UCSD-AML1 (cell line): ENCODE data around the gene MCUB.
"Not testable (repeated sequence)": the region's sequence is repeated elsewhere in the genome, so short reads cannot be mapped to it uniquely, and the experiment has no call there.

Experiments used
- DNase-seq: peaks from one replicate; lab custom pipeline; 2025; ENCODE audit not compliant: unreplicated experiment; lab: John Stamatoyannopoulos, UW

MCUB gene

DNA sequence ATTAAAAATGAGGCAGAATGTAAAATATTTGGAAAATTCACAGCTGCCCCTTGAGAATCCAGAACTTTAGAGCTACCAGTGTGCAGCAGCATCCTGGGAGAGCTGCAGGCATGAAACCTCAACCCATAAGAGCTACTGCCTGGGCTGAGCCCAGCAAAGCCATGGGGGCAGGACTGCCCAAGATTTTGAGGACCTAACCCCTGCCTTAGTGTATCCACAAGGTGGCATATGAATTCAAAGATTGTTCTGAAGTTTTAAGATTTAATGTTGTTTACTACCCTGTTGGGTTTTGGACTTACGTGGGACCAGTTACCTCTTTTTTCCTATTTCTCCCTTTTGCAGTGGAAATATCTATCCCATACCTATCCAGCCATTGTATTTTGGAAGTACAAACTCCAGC is 116.8 kb downstream of the MCUB start:
- no peak for DNase-seq

- not testable (repeated sequence) for DNase-seq
Observed at GRCh38 chr4:109678472-109678871, 118.4 kb downstream of the MCUB start.

- DNase-seq, result not testable (repeated sequence)
Observed at GRCh38 chr4:109678925-109679324, 118.9 kb downstream of the MCUB start.

DNA sequence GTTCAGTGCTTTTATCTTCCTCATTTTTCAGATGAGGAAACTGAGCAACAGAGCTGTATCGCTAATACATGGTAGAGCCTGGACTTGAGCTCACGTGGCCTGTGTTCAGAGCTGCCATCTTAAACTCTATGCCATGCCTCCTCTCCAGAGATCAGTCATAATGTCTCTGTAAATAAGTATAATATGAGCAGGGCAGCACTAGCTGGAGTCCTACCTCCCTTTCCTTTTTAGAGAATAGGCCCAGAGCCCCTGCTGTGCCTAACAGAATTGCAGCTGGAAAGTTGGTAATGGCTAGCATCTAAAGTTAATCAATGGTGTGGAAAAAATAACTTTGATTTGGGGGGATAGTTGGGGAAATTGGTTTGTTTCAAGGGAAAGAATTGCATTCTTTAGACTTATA is 122.8 kb downstream of the MCUB start:
- DNase-seq, result no peak

GRCh38 chr4:109683621-109684253 is 123.7 kb downstream of the MCUB start:
- no peak for DNase-seq

DNA sequence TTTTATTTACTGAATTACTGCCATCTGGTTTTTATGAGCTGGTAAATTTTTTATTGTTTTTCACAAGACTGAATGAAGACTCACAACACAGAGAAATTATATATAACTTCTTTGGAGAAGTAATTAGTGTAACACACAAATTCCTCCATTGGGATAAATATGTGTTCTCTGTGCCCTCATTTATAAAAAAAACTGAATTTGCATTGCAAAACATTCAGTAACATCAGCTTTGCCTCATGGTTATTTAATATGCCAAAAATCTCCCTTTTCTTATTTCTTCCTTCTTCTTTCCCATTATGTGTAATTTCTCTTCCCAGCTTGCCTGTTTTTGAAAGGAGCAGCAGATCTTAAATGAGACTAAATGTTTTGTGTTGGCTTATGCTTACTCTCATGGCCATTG is 124.7 kb downstream of the MCUB start:
- no peak for DNase-seq

DNA sequence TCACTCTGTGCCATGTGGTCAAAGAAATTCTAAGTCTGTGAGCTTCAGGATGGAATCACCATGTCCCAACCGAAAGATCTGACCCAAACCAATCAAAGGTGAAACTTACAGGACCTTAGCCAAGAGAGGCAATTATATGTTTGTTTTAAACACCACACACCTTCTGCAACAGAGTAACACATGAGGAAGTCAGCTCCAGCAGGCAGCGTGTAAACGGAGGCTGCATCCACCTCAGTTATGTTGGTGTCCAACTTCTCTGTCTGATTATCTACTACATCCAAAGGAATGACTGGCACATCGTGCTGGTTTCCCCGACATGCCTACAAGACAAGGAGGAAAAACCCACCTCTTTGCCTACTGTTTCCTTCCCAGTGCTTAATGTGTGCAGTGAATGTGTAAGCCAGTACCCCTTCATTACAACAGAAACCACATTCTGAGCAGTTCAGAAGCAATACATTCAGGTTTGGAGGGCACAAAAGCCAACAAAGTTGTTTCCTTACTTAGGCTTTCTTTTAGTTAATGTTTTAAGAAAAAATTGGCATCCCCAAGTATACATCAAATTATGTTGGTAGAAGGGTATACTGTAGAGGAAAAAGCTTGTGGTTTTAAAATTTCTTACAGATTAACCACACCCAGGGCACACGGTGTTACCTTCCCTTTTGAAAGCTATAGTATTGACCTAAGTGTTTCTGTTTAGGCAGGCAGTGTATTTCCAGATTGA is 130.8 kb downstream of the MCUB start:
- DNase-seq, result no peak

DNA sequence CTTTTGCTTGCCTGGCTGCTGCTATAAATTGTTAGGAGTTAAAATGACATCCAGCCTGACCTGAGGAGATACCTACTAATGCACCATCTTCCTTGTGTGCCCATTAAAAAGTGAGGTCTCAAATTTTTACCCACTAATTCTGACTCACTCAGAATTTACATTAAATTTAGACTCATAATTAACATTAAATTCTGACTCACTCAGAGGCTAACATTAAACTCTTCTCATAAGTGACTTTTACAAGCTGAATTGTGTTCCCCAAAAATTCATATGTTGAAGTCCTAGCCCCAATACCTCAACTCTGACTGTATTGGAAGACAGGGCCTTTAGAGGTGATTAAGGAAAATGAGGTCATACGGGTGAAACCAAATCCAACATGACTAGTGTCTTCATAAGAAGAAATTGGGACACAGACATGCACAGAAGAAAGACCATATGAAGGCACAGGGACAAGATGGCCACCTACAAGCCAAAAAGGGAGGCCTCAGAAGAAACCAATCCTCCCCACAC is 131.4 kb downstream of the MCUB start:
- no peak for DNase-seq

GRCh38 chr4:109698656-109699055 is 138.6 kb downstream of the MCUB start:
- no peak for DNase-seq

DNA sequence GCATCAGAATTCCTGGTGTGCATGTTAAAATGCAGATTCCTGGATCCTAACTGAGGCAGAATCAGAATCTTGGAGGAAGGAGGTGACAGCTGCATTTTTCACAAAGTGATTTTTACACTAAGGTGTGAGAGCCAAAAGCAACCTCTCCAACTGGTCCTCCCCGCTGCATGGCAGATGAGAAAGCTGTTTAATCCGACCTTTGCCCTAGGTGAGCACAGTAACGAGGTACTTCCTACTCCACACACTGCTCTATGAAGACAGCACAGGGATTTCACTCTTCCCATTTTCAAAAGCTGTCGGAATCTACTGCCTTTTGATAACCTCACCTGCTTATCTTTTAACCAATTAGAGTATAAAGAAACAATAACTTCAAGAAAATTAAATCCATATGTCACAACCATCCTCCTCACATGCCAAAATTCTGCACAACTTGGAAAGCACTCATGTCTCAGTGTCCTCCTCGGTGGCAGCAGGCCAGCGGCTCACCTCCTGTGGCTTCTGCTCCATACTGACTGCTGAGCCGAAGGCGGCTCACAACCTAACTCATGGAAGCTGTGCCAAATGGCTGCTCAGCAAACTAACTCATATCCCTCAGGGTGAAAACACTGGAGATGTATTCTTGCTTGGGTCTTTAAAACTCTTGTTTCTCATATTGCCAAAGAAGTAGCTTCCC is 139.6 kb downstream of the MCUB start:
- DNase-seq, result no peak

DNA sequence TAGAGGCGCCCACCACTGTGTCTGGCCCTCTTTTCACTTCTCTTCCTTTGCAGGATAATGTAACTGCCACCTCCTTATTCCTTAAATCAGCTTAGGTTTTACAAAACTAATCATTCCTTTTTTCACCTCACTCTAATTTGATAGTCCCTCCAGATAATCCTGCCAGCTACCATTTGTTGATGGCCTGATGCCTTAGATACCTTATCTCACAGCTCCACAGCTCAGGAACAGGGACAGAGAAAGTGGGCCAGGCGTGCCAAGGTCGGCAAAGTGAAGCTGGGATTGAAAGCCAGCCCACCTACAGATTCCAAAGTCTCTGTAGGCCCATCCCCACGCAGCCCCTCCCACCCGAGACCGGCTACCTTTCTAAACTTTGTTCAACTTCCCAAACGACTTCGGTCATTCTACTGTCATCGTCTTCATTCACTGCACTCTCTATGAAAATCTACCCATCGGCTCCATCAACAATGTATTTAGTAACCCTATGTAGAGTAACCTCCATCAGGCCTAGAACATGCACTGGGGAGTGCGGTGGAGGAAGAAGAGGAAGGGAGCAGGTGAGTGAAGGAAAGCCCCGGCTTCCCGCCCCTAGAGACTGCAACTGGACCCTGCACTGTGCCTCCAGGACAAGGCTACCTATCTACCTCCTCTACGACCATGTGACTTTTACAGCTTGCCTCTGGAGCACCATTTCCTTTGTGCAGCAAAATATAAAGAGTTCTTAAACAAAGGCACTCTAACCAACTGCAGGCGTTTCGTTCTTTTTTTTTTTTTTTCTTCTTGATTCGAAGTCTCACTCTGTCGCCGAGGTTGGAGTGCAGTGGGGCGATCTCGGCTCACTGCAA is 141.7 kb downstream of the MCUB start:
- peak; percentile 14 for DNase-seq

DNA sequence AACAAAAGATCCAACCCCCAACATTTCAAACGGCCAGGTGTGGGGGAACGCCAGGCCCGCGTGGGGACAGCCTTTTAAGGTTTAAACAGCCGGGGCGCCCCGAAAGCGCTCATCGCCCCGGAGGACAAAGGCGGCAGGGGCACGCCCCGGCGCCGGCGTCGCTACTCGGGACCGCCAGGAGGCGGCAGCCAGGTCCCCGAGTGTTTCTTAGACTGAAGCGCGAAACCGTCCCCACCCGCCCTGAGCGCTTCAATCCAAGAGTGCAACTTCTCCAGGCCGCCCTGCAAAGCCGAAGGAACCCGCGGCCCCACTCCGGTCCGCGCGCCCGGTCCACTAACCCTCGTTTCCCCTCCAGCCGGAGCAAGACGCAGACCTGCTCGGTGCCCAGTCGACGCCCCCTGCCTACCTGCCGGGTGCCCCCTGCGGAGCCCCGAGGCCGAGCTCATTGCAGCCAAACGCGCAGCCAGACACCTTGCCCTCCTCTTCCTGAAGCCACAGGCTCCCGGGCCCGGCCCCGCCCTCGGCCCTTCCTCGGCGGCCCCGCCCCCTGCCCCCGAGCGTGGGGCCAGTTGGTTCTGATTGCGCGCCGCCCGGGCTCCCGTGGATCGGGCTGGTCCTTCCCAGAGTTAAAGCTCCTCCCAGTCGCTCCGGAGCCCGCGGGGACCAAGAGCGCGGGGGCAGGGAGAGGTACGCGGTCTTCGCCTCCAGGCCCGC is 143.1 kb downstream of the MCUB start, which contains the start of gene CASP6:
Gene CASP6 (minus strand): TSS at position 496 of the 714 bp plus-strand sequence. CDS start 50 bp downstream, at position 446.
- DNase-seq, result peak; percentile 86

DNA sequence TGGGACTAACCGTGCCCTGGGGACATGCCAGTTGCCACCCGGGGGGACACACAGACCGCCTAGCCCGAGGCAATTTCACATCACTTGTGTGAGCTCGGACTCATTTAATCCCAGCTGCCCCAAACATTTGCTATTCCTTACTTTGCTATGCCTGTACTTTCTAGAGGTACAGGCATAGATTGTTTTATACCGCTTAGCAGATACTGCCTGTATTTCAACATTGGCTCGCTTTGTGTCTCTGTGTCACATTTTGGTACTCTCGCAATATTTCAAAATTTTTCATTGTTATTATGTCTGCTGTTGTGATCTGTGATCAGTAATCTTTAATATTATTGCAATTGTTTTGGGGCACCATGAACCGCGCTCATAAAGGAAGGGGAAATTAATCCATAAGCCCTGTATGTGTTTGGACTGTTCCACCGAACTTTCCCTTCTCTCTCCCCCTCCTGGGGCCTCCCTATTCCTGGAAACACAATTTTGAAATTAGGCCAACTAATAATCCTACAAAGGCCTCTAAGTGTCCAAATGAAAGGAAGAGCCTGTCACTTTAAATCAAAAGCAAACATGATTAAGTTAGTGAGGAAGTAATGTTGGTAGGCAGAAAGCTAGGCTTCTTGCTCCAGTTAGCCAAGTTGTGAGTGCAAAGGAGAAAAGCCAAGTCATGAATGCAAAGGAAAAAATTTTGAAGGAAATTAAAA is 143.8 kb downstream of the MCUB start:
- DNase-seq, result no peak

- DNase-seq, result no peak
Observed at GRCh38 chr4:109708435-109708834, 148.4 kb downstream of the MCUB start.

DNA sequence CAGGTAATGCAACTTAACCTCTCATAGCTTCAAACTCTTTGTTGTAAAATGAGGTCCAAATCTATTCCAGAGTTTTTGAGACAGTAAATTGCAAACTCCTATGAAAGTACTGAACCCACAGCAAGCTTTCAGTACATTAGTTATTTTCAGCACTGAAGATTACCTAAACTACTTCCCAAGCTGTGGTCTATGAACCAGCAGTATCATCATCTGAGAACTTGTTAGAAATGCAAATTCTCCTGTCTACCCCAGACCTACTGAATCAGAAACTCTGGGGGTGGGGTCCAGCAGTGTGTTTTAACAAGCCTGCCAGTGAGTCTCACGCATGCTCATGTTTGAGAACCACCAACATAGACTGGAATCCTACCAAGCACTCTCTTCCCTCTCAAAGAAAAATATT is 148.9 kb downstream of the MCUB start:
- DNase-seq, result no peak

GRCh38 chr4:109713500-109713899 is 153.5 kb downstream of the MCUB start:
- DNase-seq, result no peak

DNA sequence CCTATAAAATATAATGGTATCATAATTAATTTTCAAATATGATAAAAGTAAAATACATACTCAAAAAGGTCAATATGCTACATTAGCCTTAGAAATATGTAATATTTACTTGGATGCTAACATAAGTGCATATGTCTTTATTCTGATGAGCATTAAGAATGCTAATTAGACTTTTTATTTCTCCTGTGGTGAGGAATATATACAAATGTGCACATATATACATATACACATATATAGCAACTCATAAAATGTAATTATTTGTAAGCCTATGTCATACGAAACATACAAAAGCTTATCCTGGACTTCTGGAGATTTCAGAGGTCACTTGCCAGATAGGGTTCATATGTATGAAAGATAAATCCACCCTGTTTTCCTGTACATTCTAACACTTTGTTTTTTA is 158.7 kb downstream of the MCUB start:
- DNase-seq, result no peak

- no peak for DNase-seq
Observed at GRCh38 chr4:109719604-109720003, 159.6 kb downstream of the MCUB start.

DNA sequence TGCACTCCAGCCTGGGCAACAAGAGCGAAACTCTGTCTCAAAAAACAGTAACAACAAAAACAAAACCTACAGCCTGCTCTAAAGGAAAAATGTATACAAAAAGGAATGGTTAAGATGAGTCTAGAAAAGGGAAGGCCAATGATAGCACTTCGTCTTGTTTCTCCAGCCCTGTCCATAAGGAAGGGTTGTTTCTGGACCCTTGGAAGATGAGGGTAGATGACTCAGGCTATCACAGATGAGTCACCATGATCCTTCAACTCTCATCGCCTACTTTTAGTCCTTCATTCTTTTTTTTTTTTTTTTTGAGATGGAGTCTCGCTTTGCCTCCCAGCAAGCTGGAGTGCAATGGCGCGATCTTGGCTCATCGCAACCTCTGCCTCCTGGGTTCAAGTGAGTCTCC is 161.0 kb downstream of the MCUB start:
- no peak for DNase-seq

DNA sequence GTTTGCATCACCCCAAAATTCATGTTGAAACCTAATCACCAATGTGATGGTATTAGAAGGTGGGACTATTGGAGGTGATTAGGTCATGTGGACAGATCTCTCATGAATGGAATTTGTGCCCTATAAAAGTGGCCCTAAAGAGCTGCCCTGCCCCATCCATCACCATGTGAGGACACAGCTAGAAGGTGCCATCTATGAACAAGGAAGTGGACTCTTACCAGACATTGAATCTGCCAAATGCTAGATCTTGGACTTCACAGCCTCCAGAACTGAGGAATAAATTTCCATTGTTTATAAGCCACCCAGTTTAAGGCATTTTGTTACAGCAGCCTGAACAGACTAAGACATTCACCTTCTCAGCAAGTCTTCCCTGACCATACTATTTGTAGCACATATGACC is 162.3 kb downstream of the MCUB start:
- DNase-seq, result no peak
